ENCODE measurements around the gene BCKDHB. TPM values are rescaled to one million over a fixed set of nuclear protein-coding genes. Genes with fewer than 3 reads are reported as not detected.
"Not testable (repeated sequence)": the region's sequence is repeated elsewhere in the genome, so short reads cannot be mapped to it uniquely, and the experiment has no call there.

BCKDHB gene
- total and polyA plus RNA-seq, 2 donors, result 13.8 to 43.7 TPM

- H3K4me3 ChIP-seq (ENCODE audit: low read depth, low read length), result no peak overlapping the region
- WGBS, result 51% methylated on average over 1 of the region's 1 CpG
- DNase-seq (ENCODE audit: extremely low spot score), result no peak
Measured at GRCh38 chr6:80233262-80233661, 126.8 kb downstream of the BCKDHB start.

GRCh38 chr6:80233958-80234357, 127.5 kb downstream of the BCKDHB start:
- Histone ChIP-seq H3K4me1 (ENCODE audit: insufficient read depth) (no peaks in the 10 kb centered on the region), H3K27ac (ENCODE audit: low read depth) (no peak overlapping the region), H3K4me3 (ENCODE audit: low read depth, low read length) (no peak overlapping the region), H3K36me3 (ENCODE audit: insufficient read depth) (no peaks in the 10 kb centered on the region)
- WGBS, result 69% methylated on average over 5 of the region's 5 CpGs
- DNase-seq (ENCODE audit: extremely low spot score), result no peak

More at GRCh38 chr6:80233262-80233661, 126.8 kb downstream of the BCKDHB start:
- Histone ChIP-seq H3K4me1 (ENCODE audit: insufficient read depth) (no peaks in the 10 kb centered on the region), H3K36me3 (ENCODE audit: insufficient read depth) (no peaks in the 10 kb centered on the region), H3K27ac (ENCODE audit: low read depth) (no peak overlapping the region)

- 48% methylated on average over 2 of the region's 2 CpGs for WGBS
- no peaks in the 10 kb centered on the region for H3K36me3 ChIP-seq (ENCODE audit: insufficient read depth)
- no peak for DNase-seq (ENCODE audit: extremely low spot score)
- H3K27ac ChIP-seq (ENCODE audit: low read depth), result no peak overlapping the region
- H3K4me1 ChIP-seq (ENCODE audit: insufficient read depth), result no peaks in the 10 kb centered on the region
- H3K4me3 ChIP-seq (ENCODE audit: low read depth, low read length), result no peak overlapping the region
Measured at GRCh38 chr6:80234401-80234800, 127.9 kb downstream of the BCKDHB start.

- 93% methylated on average over 1 of the region's 1 CpG for WGBS
- H3K4me3 ChIP-seq (ENCODE audit: low read depth, low read length), result no peak overlapping the region
- H3K4me1 ChIP-seq (ENCODE audit: insufficient read depth), result no peaks in the 10 kb centered on the region
- no peak for DNase-seq (ENCODE audit: extremely low spot score)
- H3K36me3 ChIP-seq (ENCODE audit: insufficient read depth), result no peaks in the 10 kb centered on the region
- H3K27ac ChIP-seq (ENCODE audit: low read depth), result no peak overlapping the region
Measured at GRCh38 chr6:80234908-80235307, 128.4 kb downstream of the BCKDHB start.

GRCh38 chr6:80235647-80236046, 129.2 kb downstream of the BCKDHB start:
- no peak overlapping the region for H3K4me3 ChIP-seq (ENCODE audit: low read depth, low read length)
- no peak for DNase-seq (ENCODE audit: extremely low spot score)
- no peak overlapping the region for H3K27ac ChIP-seq (ENCODE audit: low read depth)
- no peaks in the 10 kb centered on the region for H3K4me1 ChIP-seq (ENCODE audit: insufficient read depth)
- 96% methylated on average over 1 of the region's 1 CpG for WGBS
- no peaks in the 10 kb centered on the region for H3K36me3 ChIP-seq (ENCODE audit: insufficient read depth)

- WGBS, result 95% methylated on average over 2 of the region's 2 CpGs
- not testable (repeated sequence) for H3K36me3 ChIP-seq (ENCODE audit: insufficient read depth); DNase-seq (ENCODE audit: extremely low spot score); H3K4me1 ChIP-seq (ENCODE audit: insufficient read depth); H3K4me3 ChIP-seq (ENCODE audit: low read depth, low read length); H3K27ac ChIP-seq (ENCODE audit: low read depth)
Measured at GRCh38 chr6:80238754-80239153, 132.3 kb downstream of the BCKDHB start.

- DNase-seq (ENCODE audit: extremely low spot score), result no peak
- Histone ChIP-seq H3K27ac (ENCODE audit: low read depth) (no peak overlapping the region), H3K4me1 (ENCODE audit: insufficient read depth) (no peaks in the 10 kb centered on the region), H3K36me3 (ENCODE audit: insufficient read depth) (no peaks in the 10 kb centered on the region), H3K4me3 (ENCODE audit: low read depth, low read length) (no peak overlapping the region)
- 78% methylated on average over 2 of the region's 2 CpGs for WGBS
Measured at GRCh38 chr6:80245043-80245442, 138.6 kb downstream of the BCKDHB start.

GRCh38 chr6:80249897-80250296, 143.4 kb downstream of the BCKDHB start:
- H3K4me1 ChIP-seq (ENCODE audit: insufficient read depth), result no peaks in the 10 kb centered on the region
- DNase-seq (ENCODE audit: extremely low spot score), result no peak
- WGBS, result 79% methylated on average over 1 of the region's 1 CpG
- H3K4me3 ChIP-seq (ENCODE audit: low read depth, low read length), result no peak overlapping the region
- no peak overlapping the region for H3K27ac ChIP-seq (ENCODE audit: low read depth)
- peaks cover 2% of the 10 kb centered on the region for H3K36me3 ChIP-seq (ENCODE audit: insufficient read depth)

- H3K27ac ChIP-seq (ENCODE audit: low read depth), result no peak overlapping the region
- H3K36me3 ChIP-seq (ENCODE audit: insufficient read depth), result peaks cover 2% of the 10 kb centered on the region
- no peak for DNase-seq (ENCODE audit: extremely low spot score)
- H3K4me1 ChIP-seq (ENCODE audit: insufficient read depth), result no peaks in the 10 kb centered on the region
- WGBS, result 94% methylated on average over 3 of the region's 3 CpGs
- H3K4me3 ChIP-seq (ENCODE audit: low read depth, low read length), result no peak overlapping the region
Measured at GRCh38 chr6:80250391-80250997, 144.0 kb downstream of the BCKDHB start.

GRCh38 chr6:80251321-80251720, 144.8 kb downstream of the BCKDHB start:
- no peaks in the 10 kb centered on the region for H3K4me1 ChIP-seq (ENCODE audit: insufficient read depth)
- no peak overlapping the region for H3K4me3 ChIP-seq (ENCODE audit: low read depth, low read length)
- H3K27ac ChIP-seq (ENCODE audit: low read depth), result no peak overlapping the region
- peaks cover 2% of the 10 kb centered on the region for H3K36me3 ChIP-seq (ENCODE audit: insufficient read depth)
- DNase-seq (ENCODE audit: extremely low spot score), result no peak
- WGBS, result 41% methylated on average over 1 of the region's 1 CpG

- no peak for DNase-seq (ENCODE audit: extremely low spot score)
- Histone ChIP-seq H3K27ac (ENCODE audit: low read depth) (no peak overlapping the region), H3K4me1 (ENCODE audit: insufficient read depth) (no peaks in the 10 kb centered on the region), H3K4me3 (ENCODE audit: low read depth, low read length) (no peak overlapping the region), H3K36me3 (ENCODE audit: insufficient read depth) (peaks cover 2% of the 10 kb centered on the region)
Measured at GRCh38 chr6:80254716-80255115, 148.2 kb downstream of the BCKDHB start.

- Histone ChIP-seq H3K4me3 (ENCODE audit: low read depth, low read length) (no peak overlapping the region), H3K4me1 (ENCODE audit: insufficient read depth) (no peaks in the 10 kb centered on the region), H3K36me3 (ENCODE audit: insufficient read depth) (no peaks in the 10 kb centered on the region), H3K27ac (ENCODE audit: low read depth) (no peak overlapping the region)
- no peak for DNase-seq (ENCODE audit: extremely low spot score)
Measured at GRCh38 chr6:80256691-80257090, 150.2 kb downstream of the BCKDHB start.

GRCh38 chr6:80259118-80259517, 152.6 kb downstream of the BCKDHB start:
- DNase-seq (ENCODE audit: extremely low spot score), result no peak
- Histone ChIP-seq H3K4me3 (ENCODE audit: low read depth, low read length) (no peak overlapping the region), H3K36me3 (ENCODE audit: insufficient read depth) (no peaks in the 10 kb centered on the region), H3K27ac (ENCODE audit: low read depth) (no peak overlapping the region), H3K4me1 (ENCODE audit: insufficient read depth) (no peaks in the 10 kb centered on the region)
- 97% methylated on average over 4 of the region's 4 CpGs for WGBS

GRCh38 chr6:80263585-80263984, 157.1 kb downstream of the BCKDHB start:
- no peak overlapping the region for H3K4me3 ChIP-seq (ENCODE audit: low read depth, low read length)
- no peak for DNase-seq (ENCODE audit: extremely low spot score)
- no peaks in the 10 kb centered on the region for H3K36me3 ChIP-seq (ENCODE audit: insufficient read depth)
- no peaks in the 10 kb centered on the region for H3K4me1 ChIP-seq (ENCODE audit: insufficient read depth)
- WGBS, result 69% methylated on average over 3 of the region's 3 CpGs
- no peak overlapping the region for H3K27ac ChIP-seq (ENCODE audit: low read depth)
